HepG2 (cell line): ENCODE measurements around the gene HPCAL1. TPM values are rescaled to one million over a fixed set of nuclear protein-coding genes. Genes with fewer than 3 reads are reported as not detected.

Experiments used
- ARID2 ChIP-seq: sonication (generic); formaldehyde crosslinking; IDR thresholded peaks from 2 replicates; pipeline ENCODE4 v1.8.1; 2022; ENCODE audit warnings: mild to moderate bottlenecking, missing genetic modification reagents, borderline replicate concordance
- ASH2L ChIP-seq: fragments of 300-600, 200-600 bp; sonication (generic); IDR thresholded peaks from 2 replicates; pipeline ENCODE4 v1.7.0; 2017; ENCODE audit warnings: low read depth, mild to moderate bottlenecking, moderate library complexity, mixed read lengths, low read length; ENCODE audit not compliant: insufficient read length
- ATF4 ChIP-seq, 2 experiments: fragments of 450-650 bp in 1 of 2; sonication (generic) in 1 of 2; formaldehyde crosslinking; IDR thresholded peaks; 2 replicates each; pipeline versions ENCODE4 v1.5.0 to v1.8.0; 2020 to 2022; ENCODE audit warnings: mild to moderate bottlenecking in 1 of 2, missing genetic modification reagents in 1 of 2
- BRD4 ChIP-seq: sonication (generic); formaldehyde crosslinking; IDR thresholded peaks from 2 replicates; pipeline ENCODE4 v1.4.0; 2020; ENCODE audit warnings: missing genetic modification reagents
- CC2D1A ChIP-seq: sonication (generic); formaldehyde crosslinking; IDR thresholded peaks from 2 replicates; pipeline ENCODE4 v1.8.1; 2023; ENCODE audit warnings: mild to moderate bottlenecking, missing genetic modification reagents
- CREM ChIP-seq, 2 experiments: sonication (generic) in 1 of 2; formaldehyde crosslinking in 1 of 2; IDR thresholded peaks; 2 replicates each; pipeline versions ENCODE4 v1.4.0 to v1.6.1; 2016 to 2020; ENCODE audit warnings: antibody characterized with exemption in 1 of 2, mild to moderate bottlenecking in 1 of 2, missing genetic modification reagents in 1 of 2
- FOSL2 ChIP-seq: sonication (generic); formaldehyde crosslinking; IDR thresholded peaks from 2 replicates; pipeline ENCODE4 v1.4.0; 2020; ENCODE audit warnings: missing genetic modification reagents
- MAF1 ChIP-seq: sonication (generic); formaldehyde crosslinking; IDR thresholded peaks from 2 replicates; pipeline ENCODE4 v1.5.0; 2020; ENCODE audit warnings: missing genetic modification reagents, borderline replicate concordance
- MBD4 ChIP-seq: IDR thresholded peaks from 2 replicates; pipeline ENCODE4 v1.6.1; 2012; ENCODE audit warnings: low read length, inconsistent platforms, borderline replicate concordance
- NR2F1 ChIP-seq, 2 experiments: fragments of 450-650 bp in 1 of 2; formaldehyde crosslinking in 1 of 2; IDR thresholded peaks; 2 replicates each; pipeline versions ENCODE4 v1.5.0 to v1.6.1; 2016 to 2020; ENCODE audit warnings: mild to moderate bottlenecking in 1 of 2, missing compliant biosample characterization in 1 of 2, missing genetic modification reagents in 1 of 2, moderate library complexity in 1 of 2
- PAXIP1 ChIP-seq: sonication (generic); formaldehyde crosslinking; conservative IDR thresholded peaks from 2 replicates; pipeline ENCODE4 v1.4.0; 2020; ENCODE audit warnings: mild to moderate bottlenecking, missing genetic modification reagents, moderate library complexity
- RFX1 ChIP-seq: fragments of 450-650 bp; IDR thresholded peaks from 2 replicates; pipeline ENCODE4 v1.6.1; 2017
- SIN3A ChIP-seq: IDR thresholded peaks from 2 replicates; pipeline ENCODE4 v1.6.1; 2011; ENCODE audit warnings: low read depth, mild to moderate bottlenecking, control low read depth, low read length, borderline replicate concordance
- ZNF30 ChIP-seq: sonication (generic); formaldehyde crosslinking; IDR thresholded peaks from 2 replicates; pipeline ENCODE4 v1.5.0; 2020; ENCODE audit warnings: mild to moderate bottlenecking, missing genetic modification reagents
- ZNF670 ChIP-seq: sonication (generic); formaldehyde crosslinking; IDR thresholded peaks from 2 replicates; pipeline ENCODE4 v1.8.0; 2022; ENCODE audit warnings: mild to moderate bottlenecking, missing genetic modification reagents, borderline replicate concordance
- ZNF687 ChIP-seq: sonication (generic); formaldehyde crosslinking; IDR thresholded peaks from 2 replicates; pipeline ENCODE4 v1.5.1; 2020; ENCODE audit warnings: mild to moderate bottlenecking, missing genetic modification reagents, moderate library complexity
- ZNF850 ChIP-seq: sonication (generic); formaldehyde crosslinking; conservative IDR thresholded peaks from 2 replicates; pipeline ENCODE4 v1.9.0; 2021; ENCODE audit warnings: mild to moderate bottlenecking, missing genetic modification reagents
- polyA plus RNA-seq, 8 experiments: library from polyadenylated mRNA; depleted of rRNA in 3 of 8; stranded (reverse) in 7 of 8; unstranded in 1 of 8; fragments of >200 nt; fragmentation: Illumina TruSeq in 4 of 8; extraction: Trizol in 4 of 8; gene quantifications; 2 replicates each; pipeline versions ENCODE4 v1.2.1 to v1.2.3, GENCODE V29; 2011 to 2016; ENCODE audit warnings: low read depth in 4 of 8, missing spikeins in 1 of 8, mixed read lengths in 1 of 8; ENCODE audit not compliant: insufficient read depth in 1 of 8
- total RNA-seq, 5 experiments: library from RNA; depleted of rRNA; stranded (reverse); fragments of >200 nt; fragmentation: Illumina TruSeq; extraction: Trizol; gene quantifications; 2 replicates each; pipeline ENCODE4 v1.2.3, GENCODE V29; 2016; ENCODE audit warnings: low read depth in 1 of 5
- TF ChIP-seq, protein P1 (sequence below): IDR thresholded peaks from 2 replicates; pipeline ENCODE4 v1.6.1; 2016
- TF ChIP-seq, protein P2 (sequence below): sonication (generic); formaldehyde crosslinking; IDR thresholded peaks from 2 replicates; pipeline ENCODE4 v1.4.0; 2020; ENCODE audit warnings: mild to moderate bottlenecking, missing genetic modification reagents
- TF ChIP-seq, protein P3 (sequence below): sonication (generic); formaldehyde crosslinking; IDR thresholded peaks from 2 replicates; pipeline ENCODE4 v1.8.1; 2023; ENCODE audit warnings: mild to moderate bottlenecking, missing genetic modification reagents, borderline replicate concordance

HPCAL1 gene
- total and polyA plus RNA-seq, 2 of the 13 experiments (the other 11 are each of a cell fraction or from before 2014, with no cell fraction given): 29.5 to 29.9 TPM

GRCh38 chr2:10303181-10303693, 533 bp downstream of the HPCAL1 start (continued):
- TF ChIP-seq, protein P1, sequence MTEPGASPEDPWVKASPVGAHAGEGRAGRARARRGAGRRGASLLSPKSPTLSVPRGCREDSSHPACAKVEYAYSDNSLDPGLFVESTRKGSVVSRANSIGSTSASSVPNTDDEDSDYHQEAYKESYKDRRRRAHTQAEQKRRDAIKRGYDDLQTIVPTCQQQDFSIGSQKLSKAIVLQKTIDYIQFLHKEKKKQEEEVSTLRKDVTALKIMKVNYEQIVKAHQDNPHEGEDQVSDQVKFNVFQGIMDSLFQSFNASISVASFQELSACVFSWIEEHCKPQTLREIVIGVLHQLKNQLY: no peak
- TF ChIP-seq ZNF30 (CRISPR knock-in tag): no peak
- no peak for TF ChIP-seq ZNF670 (CRISPR knock-in tag)
- TF ChIP-seq ZNF687 (CRISPR knock-in tag): peak; percentile 87; the same call in 1 of the 2 replicates
- TF ChIP-seq ZNF850 (CRISPR knock-in tag): no peak
- no peak for TF ChIP-seq RFX1
- no peak for TF ChIP-seq BRD4 (CRISPR knock-in tag)
- no peak for TF ChIP-seq CC2D1A (CRISPR knock-in tag)
- no peak for TF ChIP-seq PAXIP1 (CRISPR knock-in tag)
- no peak for TF ChIP-seq MAF1 (CRISPR knock-in tag)
- TF ChIP-seq, protein P2, sequence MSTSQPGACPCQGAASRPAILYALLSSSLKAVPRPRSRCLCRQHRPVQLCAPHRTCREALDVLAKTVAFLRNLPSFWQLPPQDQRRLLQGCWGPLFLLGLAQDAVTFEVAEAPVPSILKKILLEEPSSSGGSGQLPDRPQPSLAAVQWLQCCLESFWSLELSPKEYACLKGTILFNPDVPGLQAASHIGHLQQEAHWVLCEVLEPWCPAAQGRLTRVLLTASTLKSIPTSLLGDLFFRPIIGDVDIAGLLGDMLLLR: no peak
- no peak for TF ChIP-seq ASH2L
- TF ChIP-seq ARID2 (CRISPR knock-in tag): no peak
- no peak for TF ChIP-seq MBD4
- TF ChIP-seq SIN3A: no peak
- TF ChIP-seq NR2F1 (CRISPR knock-in tag; IDR thresholded peaks at IDR 0.05): no peak
- TF ChIP-seq ATF4 (CRISPR knock-in tag; IDR thresholded peaks at IDR 0.05): 0 out of 4 replicates have a peak, but pooled peaks of 1 of the 2 experiments have one; percentile 14
- no peak for TF ChIP-seq CREM (IDR thresholded peaks at IDR 0.05)
- TF ChIP-seq CREM (CRISPR knock-in tag; IDR thresholded peaks at IDR 0.05): no peak
- TF ChIP-seq, protein P3, sequence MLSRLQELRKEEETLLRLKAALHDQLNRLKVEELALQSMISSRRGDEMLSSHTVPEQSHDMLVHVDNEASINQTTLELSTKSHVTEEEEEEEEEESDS (CRISPR knock-in tag): no peak
- no peak for TF ChIP-seq FOSL2
